PC-9 (cell line): Measurements from ENCODE around the gene SEMA3C. TPM values are rescaled to one million over a fixed set of nuclear protein-coding genes. Genes with fewer than 3 reads are reported as not detected.

ENCODE experiments used
- BruUV-seq: library from RNA; stranded (reverse); fragments of 400-500 nt; replicated peaks from 2 replicates; lab custom pipeline; 2021; lab: Mats Ljungman, UMichigan
- CTCF ChIA-PET: fragments of 300-600 bp; sonication (Branson Sonifier 250); formaldehyde crosslinking; loops from one replicate; lab custom pipeline; 2022; ENCODE audit warnings: antibody characterized with exemption; lab: Charles Lee
- POLR2A ChIA-PET: fragments of 300-600 bp; sonication (Branson Sonifier 250); formaldehyde crosslinking; loops from one replicate; lab custom pipeline; 2022; ENCODE audit warnings: antibody characterized with exemption; ENCODE audit not compliant: unreplicated experiment; lab: Charles Lee
- DNase-seq, 2 experiments: peaks; one replicate each; pipeline versions ENCODE4 v3.0.0 to v3.0.0-alpha.2; 2015 to 2022; ENCODE audit warnings: mixed read lengths in 1 of 2
- H2AFZ ChIP-seq: fragments of 200-600 bp; sonication (generic); 2 replicates; pipeline ENCODE4 v1.8.1; 2017; ENCODE audit warnings: antibody characterized with exemption
- H3F3A ChIP-seq: fragments of 200-600 bp; sonication (generic); 2 replicates; pipeline ENCODE4 v1.8.1; 2017; ENCODE audit warnings: antibody characterized with exemption, mild to moderate bottlenecking, low read depth; ENCODE audit not compliant: insufficient read depth
- H3K27ac ChIP-seq: fragments of 200-600 bp; sonication (generic); 2 replicates; pipeline ENCODE4 v1.6.1; 2016; ENCODE audit warnings: mixed run types
- H3K27me3 ChIP-seq: fragments of 200-600 bp; sonication (generic); 2 replicates; pipeline ENCODE4 v1.6.1; 2016; ENCODE audit warnings: low read depth, mixed run types; ENCODE audit not compliant: insufficient read depth
- H3K36me3 ChIP-seq: fragments of 200-600 bp; sonication (generic); 2 replicates; pipeline ENCODE4 v1.6.1; 2016; ENCODE audit warnings: low read depth, mixed run types
- H3K4me1 ChIP-seq: fragments of 200-600 bp; sonication (generic); replicated peaks from 2 replicates; pipeline ENCODE4 v1.6.1; 2016; ENCODE audit warnings: mixed run types; ENCODE audit not compliant: insufficient read depth
- H3K4me2 ChIP-seq: fragments of 200-600 bp; sonication (generic); 2 replicates; pipeline ENCODE4 v1.6.1; 2017; ENCODE audit warnings: mixed run types
- H3K4me3 ChIP-seq: fragments of 200-600 bp; sonication (generic); 2 replicates; pipeline ENCODE4 v1.6.1; 2016; ENCODE audit warnings: mixed run types
- H3K79me2 ChIP-seq: fragments of 200-600 bp; sonication (generic); 2 replicates; pipeline ENCODE4 v1.6.1; 2017; ENCODE audit warnings: low read depth, mixed run types
- H3K9me2 ChIP-seq: fragments of 200-600 bp; sonication (generic); 2 replicates; pipeline ENCODE4 v1.8.1; 2017; ENCODE audit warnings: mild to moderate bottlenecking; ENCODE audit not compliant: insufficient read depth
- H3K9me3 ChIP-seq: fragments of 200-600 bp; sonication (generic); 2 replicates; pipeline ENCODE4 v1.8.1; 2016; ENCODE audit warnings: low read depth; ENCODE audit not compliant: insufficient read depth
- H4K20me1 ChIP-seq: fragments of 200-600 bp; sonication (generic); 2 replicates; pipeline ENCODE4 v1.8.1; 2017; ENCODE audit not compliant: insufficient read depth
- EZH2 ChIP-seq: fragments of 200-600 bp; sonication (generic); IDR thresholded peaks from 2 replicates; pipeline ENCODE4 v1.8.0; 2017; ENCODE audit warnings: antibody characterized with exemption, low read depth
- intact Hi-C: fragments of 100-400 bp; cut with micrococcal nuclease; formaldehyde crosslinking; loops from one replicate; pipeline ENCODE4 v1.10.0; 2022; ENCODE audit not compliant: unreplicated experiment
- total RNA-seq: library from RNA; stranded (reverse); gene quantifications from 2 replicates; pipeline ENCODE4 v1.2.3, GENCODE V29; 2021
- TF ChIP-seq, protein P1 (sequence below): fragments of 200-600 bp; sonication (generic); conservative IDR thresholded peaks from 2 replicates; pipeline ENCODE4 v1.6.1; 2017; ENCODE audit warnings: mixed run types, antibody characterized with exemption, mild to moderate bottlenecking, moderate library complexity

Gene SEMA3C
- total RNA-seq, 1 experiment from 2014 or later, result 19.9 TPM

DNA sequence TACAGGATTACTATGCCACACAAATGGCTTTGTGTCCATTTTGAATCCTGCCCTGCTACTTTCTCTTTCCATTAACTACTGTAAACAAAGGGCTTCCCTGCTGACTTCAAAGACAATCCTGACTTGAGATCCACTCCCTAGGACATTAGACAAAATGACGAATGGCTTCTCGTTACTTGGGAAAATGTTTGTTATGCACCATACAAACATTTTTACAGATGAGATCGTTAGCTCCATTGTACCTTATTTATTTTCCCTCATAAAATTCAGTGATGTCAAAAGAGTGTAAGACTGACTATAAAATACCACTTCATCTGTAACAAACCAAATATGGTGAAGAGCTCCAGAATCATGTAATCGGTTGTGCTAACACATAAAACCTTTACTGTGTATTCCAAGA lies 158.6 kb downstream of the SEMA3C start:
- DNase-seq, result no peak
- Histone ChIP-seq H3K27ac (no peak overlapping the region), H4K20me1 (no peaks in the 10 kb centered on the region), H3K9me3 (no peaks in the 10 kb centered on the region), H3K4me1 (no peaks in the 10 kb centered on the region), H3K4me3 (no peak overlapping the region), H3F3A (no peaks in the 10 kb centered on the region), H3K79me2 (no peaks in the 10 kb centered on the region), H3K27me3 (no peaks in the 10 kb centered on the region), H2AFZ (no peak overlapping the region), H3K9me2 (no peaks in the 10 kb centered on the region), H3K4me2 (no peak overlapping the region), H3K36me3 (0 out of 2 replicates have a peak, but pooled peaks cover 7% of the 10 kb centered on the region)
- BruUV-seq, result no TSS peak
- CTCF ChIA-PET, result no interaction called here
- POLR2A ChIA-PET, result no interaction called here
- intact Hi-C loops, result no loop called here
- no peak for TF ChIP-seq EZH2
- TF ChIP-seq, protein P1, sequence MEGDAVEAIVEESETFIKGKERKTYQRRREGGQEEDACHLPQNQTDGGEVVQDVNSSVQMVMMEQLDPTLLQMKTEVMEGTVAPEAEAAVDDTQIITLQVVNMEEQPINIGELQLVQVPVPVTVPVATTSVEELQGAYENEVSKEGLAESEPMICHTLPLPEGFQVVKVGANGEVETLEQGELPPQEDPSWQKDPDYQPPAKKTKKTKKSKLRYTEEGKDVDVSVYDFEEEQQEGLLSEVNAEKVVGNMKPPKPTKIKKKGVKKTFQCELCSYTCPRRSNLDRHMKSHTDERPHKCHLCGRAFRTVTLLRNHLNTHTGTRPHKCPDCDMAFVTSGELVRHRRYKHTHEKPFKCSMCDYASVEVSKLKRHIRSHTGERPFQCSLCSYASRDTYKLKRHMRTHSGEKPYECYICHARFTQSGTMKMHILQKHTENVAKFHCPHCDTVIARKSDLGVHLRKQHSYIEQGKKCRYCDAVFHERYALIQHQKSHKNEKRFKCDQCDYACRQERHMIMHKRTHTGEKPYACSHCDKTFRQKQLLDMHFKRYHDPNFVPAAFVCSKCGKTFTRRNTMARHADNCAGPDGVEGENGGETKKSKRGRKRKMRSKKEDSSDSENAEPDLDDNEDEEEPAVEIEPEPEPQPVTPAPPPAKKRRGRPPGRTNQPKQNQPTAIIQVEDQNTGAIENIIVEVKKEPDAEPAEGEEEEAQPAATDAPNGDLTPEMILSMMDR, result no peak

DNA sequence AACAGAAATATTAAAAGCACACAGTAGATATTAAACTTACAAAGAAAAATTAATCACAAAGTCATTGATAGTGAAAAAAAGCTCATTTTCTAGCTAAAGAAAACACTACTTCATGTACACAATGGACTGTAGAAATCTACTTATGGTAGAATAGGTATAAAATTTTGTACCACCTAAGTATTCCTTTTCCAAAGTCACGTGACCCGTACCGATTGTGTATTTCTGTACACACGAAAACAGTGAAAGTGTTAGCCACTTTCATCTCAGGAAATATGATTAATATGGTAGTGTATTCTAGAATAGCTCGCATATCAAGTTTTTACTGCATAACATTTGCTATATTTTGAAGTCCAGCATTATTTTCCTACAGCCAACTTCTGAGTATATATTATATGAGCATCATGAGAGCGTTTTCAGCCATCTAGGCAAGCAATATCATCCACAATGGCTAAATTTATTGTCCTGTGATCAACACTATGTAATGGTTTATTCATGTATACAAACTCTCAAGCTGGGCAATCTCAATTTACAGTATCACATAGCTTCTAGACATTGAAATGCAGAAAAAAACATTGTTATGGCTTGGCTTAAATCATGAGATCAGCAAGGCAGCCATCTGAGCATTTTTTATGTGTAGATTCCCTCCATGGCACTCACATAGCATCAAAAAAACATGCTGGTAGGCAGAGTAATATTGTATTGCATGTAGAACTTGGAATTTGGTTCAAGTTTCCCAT lies 165.7 kb downstream of the SEMA3C start:
- Histone ChIP-seq H4K20me1 (no peaks in the 10 kb centered on the region), H3K27me3 (no peaks in the 10 kb centered on the region), H3K27ac (no peak overlapping the region), H3F3A (no peaks in the 10 kb centered on the region), H3K4me3 (no peak overlapping the region), H3K79me2 (no peaks in the 10 kb centered on the region), H3K4me1 (no peaks in the 10 kb centered on the region), H3K4me2 (no peak overlapping the region), H2AFZ (no peak overlapping the region), H3K9me2 (no peaks in the 10 kb centered on the region), H3K9me3 (no peaks in the 10 kb centered on the region), H3K36me3 (no peaks in the 10 kb centered on the region)
- no peak for TF ChIP-seq EZH2
- TF ChIP-seq, protein P1, result no peak
- BruUV-seq, result no TSS peak
- intact Hi-C loops, result no loop called here
- CTCF ChIA-PET, result no interaction called here
- no peak for DNase-seq
- POLR2A ChIA-PET, result interaction anchor here (0.6 kb wide), 1 partner anchor 1582 kb away, joined by 4 read pairs; no protein-coding TSS in a partner anchor

DNA sequence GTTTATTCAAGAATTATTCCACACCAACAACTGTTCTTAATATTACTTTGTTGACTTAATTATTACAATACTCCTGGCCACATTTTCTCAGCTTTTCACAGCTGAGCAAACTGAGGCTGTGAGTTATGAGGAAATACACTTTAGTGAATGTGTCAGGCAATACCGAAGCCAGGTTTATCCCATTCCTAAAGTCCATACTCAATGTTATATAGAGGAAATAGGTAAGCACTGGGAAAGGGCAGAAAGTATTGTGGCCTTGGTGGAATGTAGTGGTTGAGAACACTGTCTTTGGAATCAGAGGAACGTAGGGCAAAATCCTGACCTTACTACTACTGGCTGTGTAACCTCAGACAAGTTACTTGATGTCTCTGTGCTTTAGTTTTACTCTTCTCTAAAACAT lies 169.6 kb downstream of the SEMA3C start:
- H3K36me3 ChIP-seq, result no peaks in the 10 kb centered on the region
- no peaks in the 10 kb centered on the region for H3K9me2 ChIP-seq
- H4K20me1 ChIP-seq, result no peaks in the 10 kb centered on the region
- BruUV-seq, result no TSS peak
- no peak overlapping the region for H3K4me2 ChIP-seq
- POLR2A ChIA-PET, result no interaction called here
- H3K9me3 ChIP-seq, result no peaks in the 10 kb centered on the region
- no peak overlapping the region for H2AFZ ChIP-seq
- CTCF ChIA-PET, result no interaction called here
- DNase-seq, result no peak
- H3K4me3 ChIP-seq, result no peak overlapping the region
- intact Hi-C loops, result no loop called here
- no peak overlapping the region for H3K27ac ChIP-seq
- H3F3A ChIP-seq, result no peaks in the 10 kb centered on the region
- no peaks in the 10 kb centered on the region for H3K4me1 ChIP-seq
- TF ChIP-seq EZH2, result no peak
- TF ChIP-seq, protein P1, result no peak
- H3K79me2 ChIP-seq, result no peaks in the 10 kb centered on the region
- no peaks in the 10 kb centered on the region for H3K27me3 ChIP-seq
